Left lobe of liver (tissue), 2 donors: ENCODE results near the gene EPHX1. TPM values are rescaled to one million over a fixed set of nuclear protein-coding genes. Genes with fewer than 3 reads are reported as not detected.
A peak's percentile ranks its signal among the peaks of the same experiment; 100 is the strongest.

Experiments used
- ATAC-seq: fragments of 200-7000 bp; cut with Tn5 transposase; one replicate; pipeline ENCODE4 v1.9.1; 2020; ENCODE audit warnings: mild to moderate bottlenecking, moderate library complexity
- DNase-seq: peaks from one replicate; pipeline ENCODE4 v3.0.0-alpha.2; 2020; ENCODE audit warnings: low spot score
- total RNA-seq: library from RNA; stranded (reverse); gene quantifications from one replicate; pipeline ENCODE4 v1.2.1, GENCODE V29; 2021
- donor health status: DM: no; HTN: no; CAD: no; lungs with moderate emphysema.
- donor health status: DM: no; HTN: yes; CAD: no.

The EPHX1 gene
- total RNA-seq, 1 donor from 2014 or later, result 1,368 TPM

DNA sequence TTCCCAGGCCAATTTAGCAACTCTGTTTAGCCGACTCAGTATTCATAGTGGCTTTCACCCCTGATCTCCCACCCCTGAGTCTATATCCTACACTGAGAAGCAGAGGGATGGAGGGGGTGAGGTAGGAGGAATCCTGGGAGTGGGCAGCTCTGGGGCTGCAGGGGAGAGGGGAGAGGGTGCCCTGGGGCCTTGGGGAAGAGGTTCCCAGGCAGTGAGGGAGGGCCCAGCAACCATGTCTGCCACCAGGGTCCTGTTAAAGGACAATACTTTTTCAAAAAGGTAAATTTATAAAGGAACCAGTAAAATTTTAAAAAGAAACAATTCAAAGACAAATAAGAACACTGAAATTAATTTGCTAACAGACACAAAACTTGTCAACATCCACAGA is 30.3 kb downstream of the EPHX1 start:
- no peak for DNase-seq
- ATAC-seq, result no peak

DNA sequence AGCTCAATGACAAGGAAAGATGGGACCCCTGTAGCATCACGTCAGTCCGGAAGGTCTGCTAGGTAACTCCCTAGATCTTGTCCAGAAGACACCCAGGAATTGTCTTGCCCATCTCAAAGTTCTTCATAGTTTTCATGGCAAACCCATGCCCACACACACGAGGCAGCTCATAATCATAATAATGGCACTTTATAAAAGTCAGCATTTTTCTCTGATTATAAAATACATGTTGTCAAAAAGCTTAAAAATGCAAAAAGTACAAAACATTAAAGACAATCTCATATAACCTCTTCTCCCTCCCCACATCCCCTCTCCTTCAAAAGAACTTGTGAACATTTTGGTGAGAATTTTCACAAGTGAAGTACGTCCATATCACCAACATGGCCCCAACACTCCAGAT is 30.8 kb downstream of the EPHX1 start:
- DNase-seq, result no peak
- ATAC-seq, result no peak

DNA sequence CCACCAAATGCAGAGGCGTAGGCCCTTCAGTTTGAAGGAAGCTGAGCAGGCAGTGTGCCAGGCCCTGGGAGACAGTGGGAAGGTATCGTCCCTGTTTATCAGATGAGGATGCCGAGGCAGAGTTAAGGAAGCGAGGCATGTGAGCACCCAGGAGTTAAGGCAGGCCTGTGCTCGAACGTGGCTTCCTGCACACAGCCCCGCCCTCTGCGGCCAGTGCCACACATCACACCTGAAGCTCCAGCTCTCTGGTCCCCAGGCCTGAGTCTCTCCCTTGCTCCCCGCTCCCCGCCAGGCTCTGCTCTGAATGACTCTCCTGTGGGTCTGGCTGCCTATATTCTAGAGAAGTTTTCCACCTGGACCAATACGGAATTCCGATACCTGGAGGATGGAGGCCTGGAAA is 32.1 kb downstream of the EPHX1 start:
- ATAC-seq (no peak), DNase-seq (no peak)

DNA sequence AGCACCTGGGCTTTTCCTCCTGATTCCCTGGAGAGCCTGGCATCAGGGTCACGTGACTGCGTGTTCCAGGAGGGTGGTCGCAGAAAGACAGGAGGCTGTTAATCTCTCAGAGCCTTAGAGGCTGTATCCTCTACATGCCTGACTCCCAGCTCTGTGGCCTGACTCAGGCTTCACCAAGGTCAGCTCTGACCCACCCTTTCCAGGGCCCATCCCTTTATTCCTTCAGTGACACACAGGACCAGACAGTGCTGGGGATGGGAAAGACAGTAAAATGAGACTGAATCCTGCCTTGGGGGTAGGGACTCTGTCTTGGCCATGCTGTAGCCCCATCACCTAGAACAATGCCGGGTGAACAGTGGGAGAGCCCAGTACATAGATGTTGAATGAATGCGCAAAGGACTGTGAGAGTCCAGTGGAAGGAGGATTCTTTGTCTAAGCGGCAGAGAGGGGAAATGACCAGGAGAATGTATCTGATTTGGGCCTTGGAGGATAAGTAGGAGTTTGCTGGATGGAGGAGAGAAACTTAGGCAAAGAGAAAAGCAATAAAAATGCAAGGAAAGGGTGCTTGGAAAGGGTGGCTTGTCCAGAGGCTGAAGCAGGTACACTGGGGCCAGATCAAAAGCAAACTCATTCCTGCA is 33.0 kb downstream of the EPHX1 start:
- ATAC-seq (no peak), DNase-seq (no peak)

DNA sequence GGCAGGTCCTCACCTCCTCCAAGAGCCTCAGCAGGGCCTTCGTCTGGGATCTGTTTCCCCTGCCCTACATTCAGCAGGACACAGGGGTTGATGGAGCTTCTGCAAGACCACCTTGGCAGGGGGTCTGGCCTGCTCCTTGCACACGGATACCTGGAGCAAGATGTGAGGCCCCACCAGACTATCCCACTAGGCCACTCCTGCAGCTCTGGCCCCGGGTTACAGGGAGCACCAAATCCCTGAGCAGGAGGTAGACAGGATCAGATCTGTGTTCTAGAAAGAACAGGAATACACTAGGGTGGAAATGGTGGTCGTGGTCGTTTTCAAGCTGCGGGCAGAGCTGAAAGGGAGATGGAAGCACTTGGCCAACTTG is 33.5 kb downstream of the EPHX1 start:
- no peak for DNase-seq

DNA sequence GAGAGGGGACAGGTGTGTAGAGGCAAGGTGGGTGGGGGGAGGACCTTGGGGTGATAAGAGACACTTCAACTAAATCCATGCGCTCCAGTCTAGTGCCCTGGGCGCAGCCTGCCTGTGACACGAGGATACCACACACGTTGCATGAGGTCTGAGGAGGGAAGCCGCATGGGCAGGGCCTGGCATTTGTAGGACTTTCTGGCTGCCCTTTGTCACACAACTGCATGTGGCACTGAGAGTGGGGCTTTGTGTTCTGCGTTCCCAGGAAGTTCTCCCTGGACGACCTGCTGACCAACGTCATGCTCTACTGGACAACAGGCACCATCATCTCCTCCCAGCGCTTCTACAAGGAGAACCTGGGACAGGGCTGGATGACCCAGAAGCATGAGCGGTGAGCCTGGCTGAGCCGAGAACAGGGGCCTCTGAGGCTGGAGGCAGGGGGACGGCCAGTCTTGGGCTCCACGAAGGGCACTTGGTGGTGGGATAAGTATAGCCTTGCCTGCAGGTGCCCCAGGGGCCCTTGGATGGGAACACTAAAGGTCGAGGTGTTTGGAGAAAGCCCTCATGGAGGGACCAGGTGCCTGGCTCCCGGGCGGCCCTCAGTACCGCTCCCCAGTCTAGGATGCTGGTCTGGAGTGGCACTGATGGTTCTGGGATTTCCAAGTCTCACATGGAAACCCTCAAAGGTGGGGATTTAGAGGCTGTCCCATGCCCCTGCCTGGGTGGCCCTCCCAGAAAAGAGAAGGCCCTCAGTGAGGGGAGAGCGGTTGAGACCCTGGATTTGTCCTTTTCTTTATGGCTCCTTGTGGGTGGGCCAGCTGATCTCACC is 34.5 kb downstream of the EPHX1 start:
- DNase-seq (no peak), ATAC-seq (peak; percentile 1)

More for the DNA sequence above, 33.5 kb downstream of the EPHX1 start:
- no peak for ATAC-seq

DNA sequence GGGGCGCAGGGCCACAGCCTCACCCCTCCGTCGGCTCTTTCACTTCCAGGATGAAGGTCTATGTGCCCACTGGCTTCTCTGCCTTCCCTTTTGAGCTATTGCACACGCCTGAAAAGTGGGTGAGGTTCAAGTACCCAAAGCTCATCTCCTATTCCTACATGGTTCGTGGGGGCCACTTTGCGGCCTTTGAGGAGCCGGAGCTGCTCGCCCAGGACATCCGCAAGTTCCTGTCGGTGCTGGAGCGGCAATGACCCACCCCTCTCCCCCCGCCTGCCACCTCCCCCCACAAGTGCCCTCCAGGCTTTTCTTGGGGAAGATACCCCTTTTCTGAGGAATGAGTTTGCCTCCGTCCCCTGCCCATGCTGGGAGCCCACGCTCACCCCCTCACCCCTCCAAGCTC is 35.2 kb downstream of the EPHX1 start:
- ATAC-seq (no peak), DNase-seq (no peak)

DNA sequence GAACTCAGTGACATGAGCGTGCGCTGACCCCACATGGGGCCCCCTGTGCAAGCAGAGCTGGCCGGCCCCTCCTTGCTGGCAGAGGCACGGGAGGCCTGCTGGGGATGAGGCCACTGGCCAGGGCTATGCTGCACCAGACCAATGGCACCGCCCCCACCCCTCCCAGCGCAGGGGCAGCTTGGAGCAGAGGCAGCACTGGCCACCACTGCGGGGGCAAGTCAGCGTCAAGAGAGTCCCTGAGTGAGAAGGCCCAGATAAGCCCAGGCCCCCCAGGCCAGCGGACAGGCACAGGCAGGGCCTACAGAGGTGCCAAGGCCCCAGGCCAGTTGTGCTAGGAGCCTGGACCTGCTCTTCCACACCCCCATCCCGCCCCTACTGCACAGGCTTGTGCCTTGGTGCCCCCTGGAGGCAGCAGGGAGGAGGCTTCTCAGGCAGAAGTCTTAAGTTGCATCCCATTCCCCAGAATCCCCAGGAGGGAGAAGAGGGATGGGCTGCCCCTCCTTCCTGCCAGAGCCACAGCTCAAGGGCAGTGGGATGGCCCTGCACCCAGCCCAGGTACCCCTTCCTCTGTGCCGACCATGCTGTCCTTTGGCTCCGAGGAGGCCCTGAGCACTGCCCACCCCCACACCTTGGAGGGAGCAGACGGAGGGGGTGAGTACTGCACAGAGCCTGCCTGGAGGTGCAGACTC is 35.8 kb downstream of the EPHX1 start:
- DNase-seq (peak; percentile 79), ATAC-seq (peak; percentile 46)

DNA sequence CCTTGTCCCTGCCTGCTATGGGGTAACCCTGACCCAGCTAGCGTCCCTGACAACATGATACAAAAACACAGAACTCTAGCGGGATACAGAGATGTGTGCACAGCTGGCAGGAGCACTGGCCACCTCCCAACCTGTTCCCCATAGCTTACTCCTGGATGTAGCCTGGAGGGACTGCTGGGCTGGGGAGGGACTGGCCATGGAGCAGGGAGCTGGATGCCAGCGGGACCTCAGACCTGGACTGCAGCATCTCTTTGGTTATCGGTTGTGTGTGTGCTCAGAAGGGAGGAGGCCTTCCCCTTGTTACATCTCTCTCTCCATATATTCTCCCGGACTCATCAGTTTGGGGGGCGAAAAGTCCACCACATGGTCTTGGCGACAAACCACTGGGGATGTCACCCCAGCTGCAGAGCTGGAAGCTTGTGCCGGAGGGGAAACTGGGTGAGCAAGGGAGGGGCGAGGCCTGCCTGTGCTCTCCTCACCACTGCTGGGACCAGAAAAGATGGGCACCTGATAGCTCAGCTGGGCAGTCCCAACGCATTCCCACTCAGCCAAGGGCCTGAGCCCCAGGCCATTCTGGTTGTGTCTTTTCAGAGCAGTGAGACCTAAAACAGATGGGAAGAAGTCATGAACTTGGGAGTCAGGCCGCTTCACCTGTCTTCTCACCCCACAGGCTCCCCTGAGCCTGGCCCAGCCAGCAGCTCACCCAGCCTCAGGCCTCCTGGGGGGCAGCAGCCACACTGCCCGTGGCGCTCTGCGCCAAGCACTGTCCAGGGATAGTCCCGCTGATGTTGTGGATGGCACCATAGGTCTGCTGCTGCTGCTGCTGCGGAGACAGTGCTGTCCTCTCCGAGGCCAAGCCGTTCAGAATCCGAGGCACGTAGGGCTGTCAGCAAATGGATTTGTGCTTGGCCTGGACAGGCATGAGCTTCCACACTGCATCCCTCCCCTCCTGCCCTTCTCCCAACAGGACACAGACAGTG is 36.7 kb downstream of the EPHX1 start:
- no peak for DNase-seq
- ATAC-seq, result peak; percentile 9

DNA sequence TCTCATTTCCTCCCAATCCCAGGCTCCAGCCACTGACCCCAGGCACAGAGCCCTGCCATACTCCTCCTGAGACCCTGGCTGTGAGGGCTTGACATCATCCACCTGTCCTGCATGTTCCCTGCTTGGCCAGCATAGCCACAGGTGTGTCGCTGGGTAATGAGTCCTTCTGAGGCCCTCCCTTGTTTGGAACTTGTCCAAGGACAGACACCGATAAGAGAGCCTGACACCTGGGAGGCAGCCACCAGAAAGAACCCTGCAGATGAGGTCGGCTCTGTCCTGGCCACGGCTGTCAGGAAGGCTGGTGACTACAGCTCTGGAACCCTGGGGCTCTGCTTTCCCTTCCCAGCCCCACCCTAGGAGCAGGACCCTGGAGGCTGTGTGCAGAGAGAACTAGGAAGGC is 37.7 kb downstream of the EPHX1 start:
- peak; percentile 4 for ATAC-seq
- DNase-seq, result peak; percentile 69

DNA sequence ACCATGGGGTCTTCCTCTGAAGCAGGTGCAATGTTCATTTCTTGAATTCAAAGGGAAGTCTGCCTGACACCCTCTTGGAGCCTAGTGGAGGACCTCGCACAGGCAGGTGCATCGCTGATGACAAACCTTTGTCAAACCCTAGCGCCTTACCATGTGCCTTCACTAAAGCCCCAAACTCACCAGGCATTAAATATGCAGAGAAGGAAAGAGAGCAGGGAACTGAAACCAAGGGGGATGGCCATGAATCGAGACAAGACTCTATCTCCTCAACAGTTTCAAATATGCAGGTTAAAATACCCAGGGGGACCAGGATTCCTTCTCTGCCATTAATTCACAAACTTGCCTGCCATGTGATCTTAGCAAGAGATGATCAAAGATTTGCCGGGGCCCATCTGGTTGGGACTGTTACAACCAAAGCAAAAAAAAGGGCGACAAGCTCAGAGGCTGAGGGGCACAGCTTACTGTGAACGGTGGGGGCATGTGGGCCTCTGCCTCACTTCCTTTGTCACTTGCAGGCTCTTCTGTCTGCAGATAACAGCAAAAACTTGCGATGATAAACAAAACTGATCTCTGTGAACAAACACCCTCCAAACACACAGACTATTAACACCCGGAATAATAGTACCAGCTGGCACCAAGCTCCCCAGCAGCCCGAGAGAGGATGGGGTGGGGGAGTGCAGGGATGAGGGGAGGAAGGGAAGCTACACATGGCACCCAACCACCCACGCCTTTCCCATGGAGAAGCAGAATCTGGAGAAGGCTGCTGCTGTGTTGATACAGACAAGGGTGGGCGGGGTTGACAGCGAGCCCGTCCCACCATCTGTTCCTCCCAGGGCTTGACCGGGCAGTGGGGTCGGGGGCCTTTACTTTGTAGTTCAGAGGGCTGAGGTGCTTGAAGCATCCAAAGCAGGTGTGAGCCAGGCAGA is 38.4 kb downstream of the EPHX1 start:
- no peak for DNase-seq
- peak; percentile 4 for ATAC-seq

DNA sequence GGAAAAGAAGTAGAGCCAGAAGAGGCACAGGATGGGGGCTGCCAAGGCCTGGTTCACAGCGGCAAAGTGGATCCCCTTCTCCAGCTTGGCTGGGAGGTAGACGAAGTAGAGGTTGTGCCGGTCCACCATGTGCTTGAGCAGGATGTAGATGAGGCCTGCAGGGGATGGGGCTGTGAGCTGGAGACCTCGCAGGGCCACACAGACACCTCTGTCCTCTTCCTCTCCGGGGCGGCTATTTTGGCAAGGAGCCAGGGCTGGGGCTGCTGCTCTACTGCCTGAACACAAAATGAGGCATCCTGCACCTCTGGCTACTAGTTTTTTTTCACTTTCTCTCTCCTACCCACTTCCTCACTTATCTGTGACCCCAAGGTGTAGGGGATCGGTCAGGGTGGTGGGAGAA is 40.0 kb downstream of the EPHX1 start:
- ATAC-seq (peak; percentile 0), DNase-seq (peak; percentile 69)

DNA sequence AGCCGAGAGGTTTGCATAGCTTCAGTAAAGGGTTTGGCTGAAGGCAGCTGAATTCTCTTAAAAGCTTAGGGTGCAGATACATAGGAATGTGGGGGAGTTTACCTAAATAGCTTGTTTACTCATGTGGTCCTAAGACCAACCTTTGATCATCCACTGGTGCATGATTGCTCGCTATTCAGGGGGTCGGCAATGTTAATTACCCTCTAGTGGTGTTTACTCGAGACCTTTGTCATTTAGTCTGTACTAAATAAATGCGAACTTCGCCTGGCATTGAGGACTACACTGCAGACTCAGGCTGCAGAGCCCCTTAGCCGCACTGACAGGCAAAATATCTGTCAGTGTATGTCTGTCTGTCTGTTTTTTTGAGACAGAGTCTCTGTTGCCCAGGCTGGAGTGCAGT is 40.4 kb downstream of the EPHX1 start:
- DNase-seq (no peak), ATAC-seq (no peak)

DNA sequence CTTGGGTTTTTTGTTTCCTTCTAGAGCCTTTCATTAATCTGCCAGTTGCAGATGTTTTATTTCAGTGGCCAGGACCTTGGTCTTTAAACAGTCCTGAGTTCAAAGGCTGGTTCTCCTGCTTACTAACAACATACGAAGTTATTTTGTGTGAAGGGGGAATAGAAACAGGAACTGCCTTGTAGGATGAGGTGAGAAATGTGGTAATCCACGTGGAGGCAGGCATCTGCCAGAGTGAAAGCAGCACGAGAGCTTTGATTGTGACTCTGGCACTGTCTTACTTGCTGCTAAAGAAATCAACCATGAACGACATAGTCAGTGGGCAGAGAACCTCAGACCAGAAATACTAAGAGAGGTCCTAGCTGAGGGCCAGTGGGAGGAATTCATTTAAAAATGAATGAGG is 41.9 kb downstream of the EPHX1 start:
- ATAC-seq, result no peak
- DNase-seq, result no peak

DNA sequence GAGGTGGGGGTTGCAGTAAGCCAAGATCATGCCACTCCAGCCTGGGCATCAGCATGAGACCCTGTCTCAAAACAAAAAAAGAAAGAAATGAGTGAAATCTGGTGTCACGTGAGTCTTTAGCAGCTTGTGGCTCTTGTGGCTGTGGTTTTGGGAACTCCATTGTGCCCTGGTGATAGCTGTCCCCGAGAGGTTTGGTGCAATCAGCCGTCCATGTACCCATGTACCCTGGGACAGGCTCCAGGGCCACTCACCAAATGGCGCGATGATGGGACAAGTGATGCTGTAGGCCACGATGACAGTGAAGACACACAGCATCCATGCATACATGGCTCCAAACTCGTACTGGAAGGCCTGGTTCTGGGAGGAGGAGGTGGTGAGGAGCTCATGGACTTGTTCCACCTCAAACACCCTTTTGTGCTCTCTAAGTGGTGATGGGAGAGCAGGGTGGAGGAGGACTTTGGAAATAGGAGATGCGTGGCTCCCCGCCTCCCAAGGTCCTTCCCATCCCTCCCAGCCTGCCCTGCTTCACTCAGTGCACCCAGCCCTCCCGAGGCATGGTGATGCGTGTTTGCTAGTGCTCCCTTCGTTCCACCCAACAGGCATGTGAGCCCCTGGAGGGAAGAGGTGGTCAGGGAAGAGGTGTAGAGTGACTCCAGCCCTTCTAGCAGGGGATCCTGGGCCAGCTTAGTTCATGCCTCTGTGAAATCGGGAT is 42.6 kb downstream of the EPHX1 start:
- DNase-seq (no peak), ATAC-seq (no peak)

DNA sequence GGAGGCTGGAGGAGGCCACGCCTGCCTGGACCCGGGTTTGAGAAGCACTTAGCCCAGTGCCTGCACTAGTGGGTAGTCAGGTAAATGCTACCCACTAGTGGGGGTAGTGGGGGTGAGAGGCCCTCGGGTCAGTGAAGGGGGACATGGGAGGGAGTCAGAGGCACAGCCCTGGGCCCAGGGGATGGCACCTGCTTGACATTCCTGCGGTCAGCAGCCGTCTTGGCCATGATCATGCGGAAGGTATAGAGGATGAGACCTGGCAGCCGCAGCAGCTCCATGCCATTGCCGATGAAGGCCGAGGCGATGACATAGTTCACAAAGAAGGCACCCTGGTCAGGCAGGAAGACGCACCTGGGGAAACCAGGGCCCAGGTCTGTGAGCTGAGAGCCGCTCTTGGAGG is 43.5 kb downstream of the EPHX1 start:
- DNase-seq (no peak), ATAC-seq (no peak)

DNA sequence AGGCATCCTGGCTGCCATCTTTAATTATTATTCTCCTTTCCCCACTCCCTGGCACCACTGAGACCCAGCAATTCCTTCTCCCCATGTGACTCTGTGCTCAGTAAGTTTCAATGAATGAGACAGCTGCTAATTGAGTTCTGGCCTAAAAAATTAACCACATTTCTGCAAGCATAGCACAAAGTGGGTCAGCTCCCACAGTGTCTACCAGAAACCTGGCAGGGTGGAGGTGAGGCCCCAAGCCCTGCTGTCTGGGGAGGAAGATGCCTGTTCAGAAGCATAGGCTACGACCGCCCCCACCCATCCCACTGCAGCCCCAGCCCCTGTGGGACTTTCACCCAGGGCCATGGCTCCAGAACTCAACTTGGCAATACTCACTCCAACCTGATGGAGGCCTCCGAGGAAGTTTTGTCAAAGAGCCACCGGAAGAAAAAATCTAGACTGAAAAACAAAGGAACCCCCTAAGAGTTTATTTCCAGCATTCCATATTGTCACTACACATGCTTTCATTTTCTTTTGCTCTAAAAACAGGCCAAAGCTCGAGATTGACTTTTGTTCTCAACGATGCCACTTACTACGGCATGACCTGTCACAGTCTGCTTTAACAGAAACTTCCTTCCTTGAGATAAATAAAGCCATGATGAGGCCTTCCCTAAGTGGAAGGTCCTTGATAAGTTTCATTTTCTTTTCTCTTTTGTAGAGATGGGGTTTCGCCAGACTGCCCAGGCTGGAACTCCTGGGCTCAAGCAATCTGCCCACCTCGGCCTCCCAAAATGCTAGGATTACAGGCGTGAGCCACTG is 45.8 kb downstream of the EPHX1 start:
- DNase-seq (no peak), ATAC-seq (no peak)

DNA sequence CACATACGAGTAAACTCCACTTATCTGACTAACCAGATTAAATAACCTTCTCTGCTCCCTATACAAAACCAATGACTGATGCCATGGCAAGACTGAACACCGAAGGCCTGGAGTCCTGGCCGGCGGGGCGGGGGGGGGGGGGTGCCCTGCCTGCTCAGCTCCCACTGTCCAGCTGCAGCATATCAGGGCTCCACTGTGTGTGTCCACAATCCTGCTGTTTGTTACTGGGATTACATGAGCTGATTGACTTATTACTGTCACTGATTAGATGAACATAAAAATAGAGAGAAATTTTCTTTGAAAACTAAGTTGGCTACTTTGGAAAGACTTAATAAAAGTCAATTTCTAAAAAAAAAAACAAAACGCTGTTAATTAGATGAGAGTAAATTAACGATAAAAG is 47.3 kb downstream of the EPHX1 start:
- ATAC-seq (no peak), DNase-seq (no peak)
